ENCODE data around the gene SRSF8.

DNA sequence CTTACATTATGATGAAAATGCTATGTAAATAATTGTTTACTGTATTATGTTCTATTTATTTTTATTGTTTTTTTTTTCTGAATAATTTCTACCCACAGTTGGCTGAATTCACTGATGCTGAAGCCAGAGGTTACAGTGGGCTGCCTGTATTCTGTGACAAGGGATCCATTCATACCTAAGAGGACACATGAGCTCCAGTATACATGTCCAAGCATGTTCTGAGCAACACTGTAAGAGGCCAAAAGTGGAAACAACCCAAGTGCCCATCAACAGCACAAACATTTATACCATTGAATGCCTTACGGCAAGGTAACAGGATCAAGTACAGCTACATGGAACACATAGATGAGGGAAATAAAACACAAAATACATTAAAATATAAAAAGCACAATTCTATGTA, 1.4 kb upstream of the SRSF8 start:
- TF ChIP-seq, protein P1, sequence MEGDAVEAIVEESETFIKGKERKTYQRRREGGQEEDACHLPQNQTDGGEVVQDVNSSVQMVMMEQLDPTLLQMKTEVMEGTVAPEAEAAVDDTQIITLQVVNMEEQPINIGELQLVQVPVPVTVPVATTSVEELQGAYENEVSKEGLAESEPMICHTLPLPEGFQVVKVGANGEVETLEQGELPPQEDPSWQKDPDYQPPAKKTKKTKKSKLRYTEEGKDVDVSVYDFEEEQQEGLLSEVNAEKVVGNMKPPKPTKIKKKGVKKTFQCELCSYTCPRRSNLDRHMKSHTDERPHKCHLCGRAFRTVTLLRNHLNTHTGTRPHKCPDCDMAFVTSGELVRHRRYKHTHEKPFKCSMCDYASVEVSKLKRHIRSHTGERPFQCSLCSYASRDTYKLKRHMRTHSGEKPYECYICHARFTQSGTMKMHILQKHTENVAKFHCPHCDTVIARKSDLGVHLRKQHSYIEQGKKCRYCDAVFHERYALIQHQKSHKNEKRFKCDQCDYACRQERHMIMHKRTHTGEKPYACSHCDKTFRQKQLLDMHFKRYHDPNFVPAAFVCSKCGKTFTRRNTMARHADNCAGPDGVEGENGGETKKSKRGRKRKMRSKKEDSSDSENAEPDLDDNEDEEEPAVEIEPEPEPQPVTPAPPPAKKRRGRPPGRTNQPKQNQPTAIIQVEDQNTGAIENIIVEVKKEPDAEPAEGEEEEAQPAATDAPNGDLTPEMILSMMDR (conservative IDR thresholded peaks at IDR 0.05), result no peak
- no peak for TF ChIP-seq EZH2 (IDR thresholded peaks at IDR 0.05; ENCODE audit: low read depth)

Measured in PC-9 (cell line).